Measurements from ENCODE around the gene CTPS2.
A peak's percentile ranks its signal among the peaks of the same experiment; 100 is the strongest.
"Not testable (repeated sequence)": the region's sequence is repeated elsewhere in the genome, so short reads cannot be mapped to it uniquely, and the experiment has no call there.

The CTPS2 gene

GRCh38 chrX:16730450-16730849, 18.0 kb upstream of the CTPS2 start:
- Mint-ChIP-seq H3K27ac (no peak overlapping the region), H3K4me1 (peaks cover 5% of the 10 kb centered on the region), H3K4me3 (no peak overlapping the region), H3K9me3 (peaks cover 46% of the 10 kb centered on the region), H3K36me3 (ENCODE audit: low read depth) (peaks cover 74% of the 10 kb centered on the region), H3K27me3 (ENCODE audit: low read depth, poor library complexity) (no peaks in the 10 kb centered on the region)
- TF ChIP-seq CTCF (IDR thresholded peaks at IDR 0.05) = no peak
- DNase-seq = no peak

- DNase-seq = no peak
- Mint-ChIP-seq H3K27ac (no peak overlapping the region), H3K4me3 (no peak overlapping the region), H3K9me3 (peaks cover 47% of the 10 kb centered on the region), H3K36me3 (ENCODE audit: low read depth) (peaks cover 86% of the 10 kb centered on the region), H3K4me1 (peaks cover 26% of the 10 kb centered on the region), H3K27me3 (ENCODE audit: low read depth, poor library complexity) (no peaks in the 10 kb centered on the region)
- no peak for TF ChIP-seq CTCF (IDR thresholded peaks at IDR 0.05)
These were observed 15.2 kb upstream of the CTPS2 start for GRCh38 chrX:16727637-16728036.

- not testable (repeated sequence) for H3K4me3 Mint-ChIP-seq; DNase-seq; H3K27me3 Mint-ChIP-seq (ENCODE audit: low read depth, poor library complexity)
- H3K27ac Mint-ChIP-seq = peak overlapping the region; percentile 39
- peaks cover 47% of the 10 kb centered on the region for H3K9me3 Mint-ChIP-seq
- peaks cover 37% of the 10 kb centered on the region for H3K4me1 Mint-ChIP-seq
- peaks cover 94% of the 10 kb centered on the region for H3K36me3 Mint-ChIP-seq (ENCODE audit: low read depth)
These were observed 14.0 kb upstream of the CTPS2 start for GRCh38 chrX:16726347-16726988.

GRCh38 chrX:16725072-16725471, 12.6 kb upstream of the CTPS2 start:
- Mint-ChIP-seq H3K27ac (no peak overlapping the region), H3K36me3 (ENCODE audit: low read depth) (peaks cover 90% of the 10 kb centered on the region), H3K4me3 (no peak overlapping the region), H3K9me3 (peaks cover 39% of the 10 kb centered on the region), H3K4me1 (peaks cover 51% of the 10 kb centered on the region), H3K27me3 (ENCODE audit: low read depth, poor library complexity) (no peaks in the 10 kb centered on the region)
- DNase-seq = no peak
- TF ChIP-seq CTCF (IDR thresholded peaks at IDR 0.05) = no peak

- H3K36me3 Mint-ChIP-seq (ENCODE audit: low read depth) = peaks cover 64% of the 10 kb centered on the region
- no peaks in the 10 kb centered on the region for H3K27me3 Mint-ChIP-seq (ENCODE audit: low read depth, poor library complexity)
- DNase-seq = no peak
- peaks cover 15% of the 10 kb centered on the region for H3K9me3 Mint-ChIP-seq
- TF ChIP-seq CTCF (IDR thresholded peaks at IDR 0.05) = no peak
- peak overlapping the region; percentile 93 for H3K27ac Mint-ChIP-seq
- peaks cover 67% of the 10 kb centered on the region for H3K4me1 Mint-ChIP-seq
- H3K4me3 Mint-ChIP-seq = peak overlapping the region; percentile 78
These were observed 10.0 kb upstream of the CTPS2 start for GRCh38 chrX:16722481-16722880.

- Mint-ChIP-seq H3K27ac (peak within 1 kb of the TSS; percentile 100), H3K9me3 (no peaks in the 10 kb centered on the region), H3K4me3 (peak within 1 kb of the TSS; percentile 94), H3K27me3 (ENCODE audit: low read depth, poor library complexity) (peaks cover 3% of the 10 kb centered on the region), H3K36me3 (ENCODE audit: low read depth) (peaks cover 35% of the 10 kb centered on the region), H3K4me1 (peaks cover 57% of the 10 kb centered on the region)
- TF ChIP-seq CTCF (IDR thresholded peaks at IDR 0.05) = no peak
- DNase-seq = peak; percentile 99
These were observed 7.0 kb upstream of the CTPS2 start, which contains the start of gene SYAP1 for GRCh38 chrX:16719334-16720084. TSS of gene SYAP1 (plus strand) at chrX:16719612. CDS start at chrX:16719725, 113 bp downstream.

Data from nephron progenitor cell (in vitro differentiated cells).